OCI-LY3 (cell line): ENCODE data around the gene LSM14A.

ENCODE experiments used
- H2AFZ ChIP-seq: fragments of 200-600, 300-600 bp; shearing (Covaris generic); 2 replicates; pipeline ENCODE4 v1.6.0; 2014; ENCODE audit warnings: antibody characterized with exemption, low read depth, low read length
- H3K27ac ChIP-seq: fragments of 200-600, 300-600 bp; sonication (generic); 2 replicates; pipeline ENCODE4 v1.5.1; 2014; ENCODE audit warnings: mild to moderate bottlenecking, low read length, moderate library complexity, mixed read lengths
- H3K27me3 ChIP-seq: fragments of 200-600, 300-600 bp; sonication (generic); 2 replicates; pipeline ENCODE4 v1.6.1; 2014; ENCODE audit warnings: low read depth, low read length, mixed read lengths
- H3K36me3 ChIP-seq: fragments of 200-600, 300-600 bp; sonication (generic); replicated peaks from 2 replicates; pipeline ENCODE3; 2014; ENCODE audit warnings: low read depth, low read length, mixed read lengths
- H3K4me1 ChIP-seq: fragments of 300-600, 200-600 bp; sonication (generic); 2 replicates; pipeline ENCODE4 v1.6.1; 2014; ENCODE audit warnings: low read length, mixed read lengths
- H3K4me2 ChIP-seq: fragments of 200-600, 300-600 bp; sonication (generic); 2 replicates; pipeline ENCODE4 v1.6.1; 2014; ENCODE audit warnings: low read length, mixed read lengths
- H3K4me3 ChIP-seq: fragments of 300-600, 200-600 bp; sonication (generic); 2 replicates; pipeline ENCODE4 v1.5.1; 2014; ENCODE audit warnings: antibody characterized with exemption, mild to moderate bottlenecking, low read length, moderate library complexity
- H3K79me2 ChIP-seq: fragments of 300-600, 200-600 bp; shearing (Covaris generic); 2 replicates; pipeline ENCODE4 v1.6.1; 2014; ENCODE audit warnings: mild to moderate bottlenecking, low read length, mixed read lengths
- H3K9ac ChIP-seq: fragments of 300-600, 200-600 bp; shearing (Covaris generic); 2 replicates; pipeline ENCODE4 v1.6.0; 2014; ENCODE audit warnings: mild to moderate bottlenecking, low read length, moderate library complexity
- H3K9me3 ChIP-seq: fragments of 200-600, 300-600 bp; shearing (Covaris generic); 2 replicates; pipeline ENCODE4 v1.6.1; 2014; ENCODE audit warnings: low read length, mixed read lengths; ENCODE audit not compliant: insufficient read depth
- H4K20me1 ChIP-seq: fragments of 200-600, 300-600 bp; sonication (generic); 2 replicates; pipeline ENCODE4 v1.6.1; 2016; ENCODE audit warnings: low read length, mixed read lengths; ENCODE audit not compliant: insufficient read depth
- CTCF ChIP-seq: fragments of 200-600, 300-600 bp; sonication (generic); IDR thresholded peaks from 2 replicates; pipeline ENCODE4 v1.5.1; 2014; ENCODE audit warnings: antibody characterized with exemption, low read length, low read depth
- EZH2phosphoT487 ChIP-seq: fragments of 200-600 bp; shearing (Covaris generic); IDR thresholded peaks from 2 replicates; pipeline ENCODE4 v1.6.1; 2018; ENCODE audit warnings: antibody characterized with exemption, mixed run types, low read depth

LSM14A gene

DNA sequence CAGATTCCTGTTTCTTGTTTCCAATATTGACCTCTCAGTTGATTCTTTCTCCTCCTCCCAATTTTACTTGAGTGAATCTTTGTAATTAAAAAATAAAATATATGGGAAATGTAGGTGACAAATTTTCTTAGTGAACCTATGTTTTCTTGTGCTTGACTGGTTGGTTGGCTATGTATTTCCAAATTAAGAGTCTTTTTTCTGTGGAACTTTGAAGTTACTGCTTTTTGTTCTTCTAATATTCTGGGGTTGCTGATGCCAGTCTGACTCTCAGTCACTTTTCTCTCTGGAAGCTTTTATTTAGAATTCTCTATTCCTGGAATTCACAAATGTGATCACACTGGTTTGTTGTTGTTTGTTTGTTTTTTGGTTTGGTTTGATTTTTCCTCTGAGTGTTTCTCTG, 9.8 kb downstream of the LSM14A start:
- Histone ChIP-seq H3K79me2 (peaks cover 100% of the 10 kb centered on the region), H3K36me3 (peaks cover 58% of the 10 kb centered on the region), H3K4me1 (peaks cover 22% of the 10 kb centered on the region), H3K4me2 (no peak overlapping the region), H3K27me3 (no peaks in the 10 kb centered on the region), H3K9me3 (no peaks in the 10 kb centered on the region), H4K20me1 (peaks cover 99% of the 10 kb centered on the region), H3K27ac (no peak overlapping the region), H3K4me3 (no peak overlapping the region), H3K9ac (no peak overlapping the region), H2AFZ (no peak overlapping the region)
- no peak for TF ChIP-seq CTCF
- no peak for TF ChIP-seq EZH2phosphoT487

- H3K36me3 ChIP-seq, result peaks cover 43% of the 10 kb centered on the region
- 0 out of 2 replicates have a peak, but pooled peaks cover 16% of the 10 kb centered on the region for H3K4me1 ChIP-seq
- H3K4me2 ChIP-seq, result no peak overlapping the region
- no peak overlapping the region for H3K27ac ChIP-seq
- no peak overlapping the region for H3K4me3 ChIP-seq
- no peak for TF ChIP-seq CTCF
- TF ChIP-seq EZH2phosphoT487, result no peak
- peaks cover 99% of the 10 kb centered on the region for H4K20me1 ChIP-seq
- H3K9ac ChIP-seq, result no peak overlapping the region
- H3K79me2 ChIP-seq, result peaks cover 100% of the 10 kb centered on the region
- H3K9me3 ChIP-seq, result no peaks in the 10 kb centered on the region
- no peak overlapping the region for H2AFZ ChIP-seq
- H3K27me3 ChIP-seq, result no peaks in the 10 kb centered on the region
Measured at GRCh38 chr19:34184880-34185491, 12.7 kb downstream of the LSM14A start.

- peaks cover 99% of the 10 kb centered on the region for H4K20me1 ChIP-seq
- peaks cover 34% of the 10 kb centered on the region for H3K36me3 ChIP-seq
- TF ChIP-seq EZH2phosphoT487 (no peak), CTCF (no peak)
- no peaks in the 10 kb centered on the region for H3K27me3 ChIP-seq
- H3K4me1 ChIP-seq, result 0 out of 2 replicates have a peak, but pooled peaks cover 8% of the 10 kb centered on the region
- H3K27ac ChIP-seq, result no peak overlapping the region
- no peak overlapping the region for H3K4me2 ChIP-seq
- H2AFZ ChIP-seq, result no peak overlapping the region
- H3K79me2 ChIP-seq, result peaks cover 100% of the 10 kb centered on the region
- no peaks in the 10 kb centered on the region for H3K9me3 ChIP-seq
- no peak overlapping the region for H3K9ac ChIP-seq
- H3K4me3 ChIP-seq, result no peak overlapping the region
Measured at GRCh38 chr19:34186205-34186604, 13.9 kb downstream of the LSM14A start.

DNA sequence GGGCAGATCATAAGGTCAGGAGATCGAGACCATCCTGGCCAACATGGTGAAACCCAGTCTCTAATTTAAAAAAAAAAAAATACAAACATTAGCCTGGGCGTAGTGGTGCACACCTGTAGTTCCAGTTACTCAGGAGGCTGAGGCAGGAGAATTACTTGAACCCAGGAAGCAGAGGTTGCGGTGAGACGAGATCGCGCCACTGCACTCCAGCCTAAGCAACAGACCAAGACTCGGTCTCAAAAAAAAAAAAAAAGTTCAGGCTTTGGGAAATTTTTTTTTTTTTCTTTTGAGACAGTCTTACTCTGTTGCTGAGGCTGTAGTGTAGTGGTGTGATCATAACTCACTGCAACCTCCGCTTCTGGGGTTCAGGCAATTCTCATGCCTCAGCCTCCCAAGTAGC, 14.7 kb downstream of the LSM14A start:
- H3K9ac ChIP-seq, result no peak overlapping the region
- no peaks in the 10 kb centered on the region for H3K9me3 ChIP-seq
- TF ChIP-seq CTCF, result no peak
- TF ChIP-seq EZH2phosphoT487, result no peak
- 0 out of 2 replicates have a peak, but pooled peaks cover 12% of the 10 kb centered on the region for H3K4me1 ChIP-seq
- no peak overlapping the region for H3K4me3 ChIP-seq
- H3K79me2 ChIP-seq, result peaks cover 100% of the 10 kb centered on the region
- no peak overlapping the region for H2AFZ ChIP-seq
- H3K27ac ChIP-seq, result no peak overlapping the region
- H4K20me1 ChIP-seq, result peaks cover 99% of the 10 kb centered on the region
- no peaks in the 10 kb centered on the region for H3K27me3 ChIP-seq
- no peak overlapping the region for H3K4me2 ChIP-seq
- peaks cover 26% of the 10 kb centered on the region for H3K36me3 ChIP-seq
